ENCODE results near the gene CCDC106. TPM values are rescaled to one million over a fixed set of nuclear protein-coding genes. Genes with fewer than 3 reads are reported as not detected.

The CCDC106 gene
- polyA plus RNA-seq, 1 donor (not counting 4 experiments of a cell fraction or from before 2014, with no cell fraction given), result 3.1 TPM

DNA sequence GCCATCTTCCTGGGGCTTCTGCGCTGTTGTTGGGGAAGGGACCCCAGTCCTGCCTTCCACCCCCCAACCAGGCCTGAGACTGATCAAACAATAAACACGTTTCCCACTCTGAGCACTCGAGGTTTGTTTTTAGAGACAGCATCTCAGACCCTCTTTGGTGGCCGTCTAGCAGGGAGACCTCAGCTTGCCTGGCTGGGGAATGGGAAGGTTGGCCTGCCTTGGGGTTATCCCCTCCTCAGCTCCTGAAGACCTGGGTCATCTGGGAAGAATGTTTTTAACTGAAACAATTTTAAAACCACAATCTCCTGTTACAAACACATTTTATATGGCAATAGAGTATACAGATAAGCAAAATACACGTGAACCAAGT lies 2.5 kb upstream of the CCDC106 start:
- H3K79me2 ChIP-seq (ENCODE audit: control insufficient read depth, insufficient read depth, low read length), result peaks cover 34% of the 10 kb centered on the region
- H3K9ac ChIP-seq (ENCODE audit: control insufficient read depth, extremely low read depth, insufficient read depth, low read length), result no peak overlapping the region
- no peak overlapping the region for H3K27ac ChIP-seq (ENCODE audit: control insufficient read depth, insufficient read depth, low read length)
- no peaks in the 10 kb centered on the region for H3K27me3 ChIP-seq (ENCODE audit: control insufficient read depth, extremely low read depth, insufficient read depth, low read length)
- dilution Hi-C loops (cut with MboI; ENCODE audit: extremely low pct_ligation_motif_present, low sequenced_read_pairs), result no loop called here
- H4K20me1 ChIP-seq (ENCODE audit: control insufficient read depth, extremely low read depth, insufficient read depth, low read length), result no peaks in the 10 kb centered on the region
- H3K36me3 ChIP-seq (ENCODE audit: control insufficient read depth in 2 of 2, extremely low read depth in 1 of 2, insufficient read depth in 2 of 2, low read length in 2 of 2), result peaks cover 8 to 14% of the 10 kb centered on the region in 2 experiments
- H2AFZ ChIP-seq (ENCODE audit: control insufficient read depth, low read length), result no peak overlapping the region
- no peaks in the 10 kb centered on the region for H3K9me1 ChIP-seq (ENCODE audit: control insufficient read depth, extremely low read depth, insufficient read depth, low read length)
- TF ChIP-seq, protein P1, sequence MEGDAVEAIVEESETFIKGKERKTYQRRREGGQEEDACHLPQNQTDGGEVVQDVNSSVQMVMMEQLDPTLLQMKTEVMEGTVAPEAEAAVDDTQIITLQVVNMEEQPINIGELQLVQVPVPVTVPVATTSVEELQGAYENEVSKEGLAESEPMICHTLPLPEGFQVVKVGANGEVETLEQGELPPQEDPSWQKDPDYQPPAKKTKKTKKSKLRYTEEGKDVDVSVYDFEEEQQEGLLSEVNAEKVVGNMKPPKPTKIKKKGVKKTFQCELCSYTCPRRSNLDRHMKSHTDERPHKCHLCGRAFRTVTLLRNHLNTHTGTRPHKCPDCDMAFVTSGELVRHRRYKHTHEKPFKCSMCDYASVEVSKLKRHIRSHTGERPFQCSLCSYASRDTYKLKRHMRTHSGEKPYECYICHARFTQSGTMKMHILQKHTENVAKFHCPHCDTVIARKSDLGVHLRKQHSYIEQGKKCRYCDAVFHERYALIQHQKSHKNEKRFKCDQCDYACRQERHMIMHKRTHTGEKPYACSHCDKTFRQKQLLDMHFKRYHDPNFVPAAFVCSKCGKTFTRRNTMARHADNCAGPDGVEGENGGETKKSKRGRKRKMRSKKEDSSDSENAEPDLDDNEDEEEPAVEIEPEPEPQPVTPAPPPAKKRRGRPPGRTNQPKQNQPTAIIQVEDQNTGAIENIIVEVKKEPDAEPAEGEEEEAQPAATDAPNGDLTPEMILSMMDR (optimal IDR thresholded peaks at IDR 0.05 in 1 of 3, IDR thresholded peaks at IDR 0.05 in 1 of 3, conservative IDR thresholded peaks at IDR 0.05 in 1 of 3; ENCODE audit: extremely low read depth in 1 of 3, insufficient read depth in 2 of 3, low read length in 3 of 3), result no peak
- TF ChIP-seq EZH2 (IDR thresholded peaks at IDR 0.05; ENCODE audit: low read length), result no peak
- no peak overlapping the region for H3K4me3 ChIP-seq (ENCODE audit: control insufficient read depth in 2 of 3, extremely low read depth in 1 of 3, insufficient read depth in 2 of 3, low read depth in 1 of 3, low read length in 3 of 3)
- no peak for FAIRE-seq
- no peaks in the 10 kb centered on the region for H3K9me3 ChIP-seq (ENCODE audit: control insufficient read depth, low read depth, low read length)
- no peak for DNase-seq (ENCODE audit: low read depth, low spot score)
- peaks cover 34% of the 10 kb centered on the region for H3K4me1 ChIP-seq (ENCODE audit: control insufficient read depth, extremely low read depth, insufficient read depth, low read length)
- H3K4me2 ChIP-seq (ENCODE audit: control insufficient read depth, extremely low read depth, insufficient read depth, low read depth, low read length), result no peak overlapping the region

DNA sequence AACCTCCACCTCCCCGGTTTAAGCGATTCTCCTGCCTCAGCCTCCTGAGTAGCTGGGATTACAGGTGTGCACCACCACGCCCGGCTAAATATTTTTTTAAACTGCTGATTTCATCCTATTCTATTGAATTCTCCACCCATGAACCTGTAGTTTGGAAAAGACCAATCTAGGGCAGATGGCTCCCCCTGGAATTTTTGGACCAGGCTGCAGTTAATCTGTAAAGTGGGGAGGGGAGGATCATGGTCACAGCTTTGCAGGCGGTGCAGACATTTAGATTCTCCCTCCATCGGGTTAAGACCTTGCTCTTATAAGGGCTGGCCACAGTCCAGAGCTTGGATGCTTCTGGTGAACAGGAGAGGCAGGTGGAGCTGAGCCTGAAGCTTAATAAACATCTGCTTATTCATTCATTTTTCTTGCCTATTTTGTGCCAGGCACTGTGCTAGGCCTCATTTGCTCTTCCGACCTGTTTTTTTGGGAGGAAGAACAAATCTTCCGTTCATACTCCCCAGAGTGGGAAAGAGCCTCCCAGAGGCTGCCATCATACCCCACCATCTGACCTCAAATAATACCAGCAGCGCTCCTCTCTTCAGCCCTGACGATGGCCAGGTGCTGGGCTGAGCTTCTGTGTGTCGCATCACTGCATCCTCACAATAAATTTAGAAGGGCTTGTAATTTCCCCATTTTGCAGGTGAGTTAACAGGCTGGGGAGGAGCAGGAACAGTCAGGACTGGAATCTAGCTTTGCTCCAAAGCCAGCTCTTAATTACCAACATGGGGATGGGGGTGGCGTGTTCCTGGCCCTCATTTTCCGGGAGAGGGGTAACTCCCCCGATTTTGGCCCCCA lies 902 bp upstream of the CCDC106 start:
- Histone ChIP-seq H2AFZ (ENCODE audit: control insufficient read depth, low read length) (no peak overlapping the region), H3K79me2 (ENCODE audit: control insufficient read depth, insufficient read depth, low read length) (peaks cover 31% of the 10 kb centered on the region), H3K27me3 (ENCODE audit: control insufficient read depth, extremely low read depth, insufficient read depth, low read length) (no peaks in the 10 kb centered on the region), H3K9ac (ENCODE audit: control insufficient read depth, extremely low read depth, insufficient read depth, low read length) (peak overlapping the region; percentile 75), H3K9me3 (ENCODE audit: control insufficient read depth, low read depth, low read length) (no peaks in the 10 kb centered on the region), H3K4me2 (ENCODE audit: control insufficient read depth, extremely low read depth, insufficient read depth, low read depth, low read length) (peak overlapping the region; percentile 77), H3K36me3 (ENCODE audit: control insufficient read depth in 2 of 2, extremely low read depth in 1 of 2, insufficient read depth in 2 of 2, low read length in 2 of 2) (peaks cover 9 to 14% of the 10 kb centered on the region in 2 experiments), H3K9me1 (ENCODE audit: control insufficient read depth, extremely low read depth, insufficient read depth, low read length) (no peaks in the 10 kb centered on the region), H3K4me3 (ENCODE audit: control insufficient read depth in 2 of 3, extremely low read depth in 1 of 3, insufficient read depth in 2 of 3, low read depth in 1 of 3, low read length in 3 of 3) (peak overlapping the region; percentile 29 to 67 (median 58)), H3K4me1 (ENCODE audit: control insufficient read depth, extremely low read depth, insufficient read depth, low read length) (peaks cover 32% of the 10 kb centered on the region), H4K20me1 (ENCODE audit: control insufficient read depth, extremely low read depth, insufficient read depth, low read length) (no peaks in the 10 kb centered on the region), H3K27ac (ENCODE audit: control insufficient read depth, insufficient read depth, low read length) (no peak overlapping the region)
- no peak for DNase-seq (ENCODE audit: low read depth, low spot score)
- no peak for FAIRE-seq
- dilution Hi-C loops (cut with MboI; ENCODE audit: extremely low pct_ligation_motif_present, low sequenced_read_pairs), result no loop called here
- TF ChIP-seq, protein P1 (optimal IDR thresholded peaks at IDR 0.05 in 1 of 3, IDR thresholded peaks at IDR 0.05 in 1 of 3, conservative IDR thresholded peaks at IDR 0.05 in 1 of 3; ENCODE audit: extremely low read depth in 1 of 3, insufficient read depth in 2 of 3, low read length in 3 of 3), result no peak
- no peak for TF ChIP-seq EZH2 (IDR thresholded peaks at IDR 0.05; ENCODE audit: low read length)

Measured in keratinocyte (primary cell).